ENCODE data around the gene PPP2CA. TPM values are rescaled to one million over a fixed set of nuclear protein-coding genes. Genes with fewer than 3 reads are reported as not detected.
"Not testable (repeated sequence)": the region's sequence is repeated elsewhere in the genome, so short reads cannot be mapped to it uniquely, and the experiment has no call there.

PPP2CA gene
- total RNA-seq, 2 experiments from 2014 or later: 132 to 178 TPM

DNA sequence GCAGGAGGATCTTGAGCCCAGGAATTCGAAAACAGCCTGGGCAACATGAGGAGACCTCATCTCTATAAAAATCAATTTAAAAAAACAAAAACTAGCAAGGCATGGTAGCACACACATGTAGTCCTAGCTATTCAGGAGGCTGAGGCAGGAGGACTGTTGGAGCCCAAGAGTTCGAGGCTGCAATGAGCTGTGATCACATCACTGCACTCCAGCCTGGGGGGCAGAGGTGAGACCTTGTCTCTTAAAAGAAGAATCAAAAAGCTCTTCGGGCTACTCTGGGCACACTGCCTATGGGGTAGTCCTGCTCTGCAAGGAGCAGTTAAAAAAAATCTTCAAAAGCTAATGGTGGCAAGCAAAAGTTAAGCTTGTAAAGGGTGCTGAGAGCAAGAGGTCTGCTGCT, 72.6 kb downstream of the PPP2CA start:
- intact Hi-C loops (cut with micrococcal nuclease; ENCODE audit: unreplicated experiment): no loop called here
- Histone ChIP-seq H3K4me3 (ENCODE audit: low read depth, low read length, poor library complexity, severe bottlenecking) (no peak overlapping the region), H3K79me2 (ENCODE audit: insufficient read depth, low read depth, low read length) (no peaks in the 10 kb centered on the region), H3K36me3 (ENCODE audit: insufficient read depth, low read length) (peaks cover 94% of the 10 kb centered on the region), H3K4me2 (ENCODE audit: low read length) (no peak overlapping the region), H3K27ac (ENCODE audit: low read depth, low read length, poor library complexity, severe bottlenecking) (no peak overlapping the region), H4K20me1 (ENCODE audit: insufficient read depth, low read length) (no peaks in the 10 kb centered on the region), H2AFZ (ENCODE audit: low read length) (no peak overlapping the region), H3K4me1 (ENCODE audit: insufficient read depth, low read length, poor library complexity, severe bottlenecking) (no peaks in the 10 kb centered on the region), H3K9me2 (ENCODE audit: insufficient read depth, low read length) (no peaks in the 10 kb centered on the region), H3K9me3 (ENCODE audit: low read length) (no peaks in the 10 kb centered on the region)
- DNase-seq (ENCODE audit: low spot score): no peak
- ChIA-PET POLR2A (interaction anchor here (0.7 to 1.4 kb wide), 4 partner anchors 16 to 196 kb away, joined by 3 to 7 read pairs (median 4); partner anchors contain the start of gene PPP2CA), CTCF (ENCODE audit: unreplicated experiment) (interaction anchor here (0.6 kb wide), 2 partner anchors 13 to 119 kb away, joined by 3 read pairs; no protein-coding TSS in a partner anchor)
- TF ChIP-seq, protein P1, sequence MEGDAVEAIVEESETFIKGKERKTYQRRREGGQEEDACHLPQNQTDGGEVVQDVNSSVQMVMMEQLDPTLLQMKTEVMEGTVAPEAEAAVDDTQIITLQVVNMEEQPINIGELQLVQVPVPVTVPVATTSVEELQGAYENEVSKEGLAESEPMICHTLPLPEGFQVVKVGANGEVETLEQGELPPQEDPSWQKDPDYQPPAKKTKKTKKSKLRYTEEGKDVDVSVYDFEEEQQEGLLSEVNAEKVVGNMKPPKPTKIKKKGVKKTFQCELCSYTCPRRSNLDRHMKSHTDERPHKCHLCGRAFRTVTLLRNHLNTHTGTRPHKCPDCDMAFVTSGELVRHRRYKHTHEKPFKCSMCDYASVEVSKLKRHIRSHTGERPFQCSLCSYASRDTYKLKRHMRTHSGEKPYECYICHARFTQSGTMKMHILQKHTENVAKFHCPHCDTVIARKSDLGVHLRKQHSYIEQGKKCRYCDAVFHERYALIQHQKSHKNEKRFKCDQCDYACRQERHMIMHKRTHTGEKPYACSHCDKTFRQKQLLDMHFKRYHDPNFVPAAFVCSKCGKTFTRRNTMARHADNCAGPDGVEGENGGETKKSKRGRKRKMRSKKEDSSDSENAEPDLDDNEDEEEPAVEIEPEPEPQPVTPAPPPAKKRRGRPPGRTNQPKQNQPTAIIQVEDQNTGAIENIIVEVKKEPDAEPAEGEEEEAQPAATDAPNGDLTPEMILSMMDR (conservative IDR thresholded peaks at IDR 0.05; ENCODE audit: low read length): no peak
- no peak for TF ChIP-seq EZH2phosphoT487 (IDR thresholded peaks at IDR 0.05; ENCODE audit: borderline replicate concordance, low read depth, low read length)
- no TSS peak for BruUV-seq (replicated peaks)

DNA sequence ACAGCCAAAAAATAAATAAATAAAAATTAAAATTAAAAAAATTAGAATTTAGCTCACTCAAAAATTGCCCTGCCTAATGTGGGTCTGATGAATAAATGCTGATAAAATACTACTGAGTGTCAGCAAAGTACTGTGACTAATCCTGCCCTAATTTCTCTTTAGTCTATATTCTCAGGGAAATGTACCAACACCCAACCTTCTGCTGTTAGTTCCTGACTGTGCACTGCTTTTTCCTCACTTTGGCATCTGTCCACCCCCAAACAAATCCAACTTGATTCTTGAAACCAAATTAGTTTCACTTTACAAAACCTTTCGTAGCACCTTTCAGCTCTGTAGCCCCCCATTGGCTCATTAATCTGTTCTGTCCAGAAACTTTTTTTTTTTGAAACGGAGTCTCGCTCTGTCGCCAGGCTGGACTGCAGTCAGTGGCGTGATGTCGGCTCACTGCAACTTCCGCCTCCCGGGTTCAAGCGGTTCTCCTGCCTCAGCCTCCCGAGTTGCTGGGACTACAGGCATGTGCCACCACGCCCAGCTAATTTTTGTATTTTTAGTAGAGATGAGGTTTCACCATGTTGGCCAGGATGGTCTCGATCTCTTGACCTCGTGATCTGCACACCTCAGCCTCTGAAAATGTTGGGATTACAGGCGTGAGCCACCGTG, 73.6 kb downstream of the PPP2CA start:
- H3K79me2 ChIP-seq (ENCODE audit: insufficient read depth, low read depth, low read length); H3K9me3 ChIP-seq (ENCODE audit: low read length); DNase-seq (ENCODE audit: low spot score); H3K4me3 ChIP-seq (ENCODE audit: low read depth, low read length, poor library complexity, severe bottlenecking); H2AFZ ChIP-seq (ENCODE audit: low read length); H3K9me2 ChIP-seq (ENCODE audit: insufficient read depth, low read length); H3K4me2 ChIP-seq (ENCODE audit: low read length); H3K4me1 ChIP-seq (ENCODE audit: insufficient read depth, low read length, poor library complexity, severe bottlenecking); BruUV-seq (replicated peaks); intact Hi-C loops (cut with micrococcal nuclease; ENCODE audit: unreplicated experiment); CTCF ChIA-PET (ENCODE audit: unreplicated experiment); H4K20me1 ChIP-seq (ENCODE audit: insufficient read depth, low read length); H3K27ac ChIP-seq (ENCODE audit: low read depth, low read length, poor library complexity, severe bottlenecking): not testable (repeated sequence)
- peaks cover 88% of the 10 kb centered on the region for H3K36me3 ChIP-seq (ENCODE audit: insufficient read depth, low read length)
- POLR2A ChIA-PET: interaction anchor here (0.7 to 2.5 kb wide), 4 partner anchors 13 to 514 kb away, joined by 3 to 7 read pairs (median 4); no protein-coding TSS in a partner anchor

DNA sequence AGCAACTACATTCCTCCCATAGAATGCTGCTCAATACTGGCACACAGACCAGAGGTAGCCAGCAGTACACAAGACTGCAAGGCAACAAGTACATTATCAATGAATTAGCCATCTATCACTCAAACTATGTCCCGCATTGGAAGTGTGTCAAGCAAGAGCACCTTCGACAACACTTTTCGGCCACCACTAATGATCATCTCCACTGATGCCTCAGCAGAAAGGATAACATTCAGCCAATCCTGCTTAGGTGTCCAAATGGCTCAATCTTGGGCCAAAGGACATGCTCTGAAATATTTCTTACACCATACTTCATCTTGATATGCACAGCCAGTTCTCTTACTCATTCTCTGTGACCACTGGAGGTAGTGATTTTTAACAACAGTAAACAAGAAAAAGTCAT, 74.2 kb downstream of the PPP2CA start:
- H2AFZ ChIP-seq (ENCODE audit: low read length): no peak overlapping the region
- TF ChIP-seq EZH2phosphoT487 (IDR thresholded peaks at IDR 0.05; ENCODE audit: borderline replicate concordance, low read depth, low read length): no peak
- no TSS peak for BruUV-seq (replicated peaks)
- CTCF ChIA-PET (ENCODE audit: unreplicated experiment): no interaction called here
- no peaks in the 10 kb centered on the region for H4K20me1 ChIP-seq (ENCODE audit: insufficient read depth, low read length)
- H3K9me2 ChIP-seq (ENCODE audit: insufficient read depth, low read length): no peaks in the 10 kb centered on the region
- H3K4me3 ChIP-seq (ENCODE audit: low read depth, low read length, poor library complexity, severe bottlenecking): no peak overlapping the region
- no peaks in the 10 kb centered on the region for H3K4me1 ChIP-seq (ENCODE audit: insufficient read depth, low read length, poor library complexity, severe bottlenecking)
- no peaks in the 10 kb centered on the region for H3K9me3 ChIP-seq (ENCODE audit: low read length)
- intact Hi-C loops (cut with micrococcal nuclease; ENCODE audit: unreplicated experiment): no loop called here
- no peak overlapping the region for H3K27ac ChIP-seq (ENCODE audit: low read depth, low read length, poor library complexity, severe bottlenecking)
- H3K4me2 ChIP-seq (ENCODE audit: low read length): no peak overlapping the region
- POLR2A ChIA-PET: interaction anchor here (2.5 kb wide), 1 partner anchor 13 kb away, joined by 7 read pairs; no protein-coding TSS in a partner anchor
- no peak for DNase-seq (ENCODE audit: low spot score)
- no peaks in the 10 kb centered on the region for H3K79me2 ChIP-seq (ENCODE audit: insufficient read depth, low read depth, low read length)
- H3K36me3 ChIP-seq (ENCODE audit: insufficient read depth, low read length): peaks cover 84% of the 10 kb centered on the region
